Esophagus squamous epithelium (tissue), 5 donors: ENCODE data around the gene IGSF10. TPM values are rescaled to one million over a fixed set of nuclear protein-coding genes. Genes with fewer than 3 reads are reported as not detected.
A peak's percentile ranks its signal among the peaks of the same experiment; 100 is the strongest.

Source experiments
- DNase-seq: peaks from one replicate; lab custom pipeline; 2025; lab: John Stamatoyannopoulos, UW
- H3K27ac ChIP-seq, 4 donors: fragments of 200-600 bp; sonication (generic); one replicate each; pipeline ENCODE4 v1.5.1; 2016 to 2019; ENCODE audit warnings: mild to moderate bottlenecking in 1 of 4
- H3K27me3 ChIP-seq, 4 donors: fragments of 200-600 bp; sonication (generic); 1 replicate in 3 of 4; 2 replicates in 1 of 4; pipeline versions ENCODE4 v1.5.1 to v1.6.0; 2017 to 2021; ENCODE audit warnings: antibody characterized with exemption in 1 of 4
- H3K36me3 ChIP-seq, 3 donors: fragments of 200-600 bp; sonication (generic); one replicate each; pipeline ENCODE4 v1.5.1; 2016 to 2019
- H3K4me1 ChIP-seq, 3 donors: fragments of 200-600 bp; sonication (generic); one replicate each; pipeline ENCODE4 v1.5.1; 2017 to 2019
- H3K4me3 ChIP-seq, 4 donors: fragments of 200-600 bp; sonication (generic); 1 replicate in 3 of 4; 2 replicates in 1 of 4; pipeline ENCODE4 v1.5.1; 2016 to 2019; ENCODE audit warnings: mild to moderate bottlenecking in 2 of 4, moderate library complexity in 1 of 4
- H3K9me3 ChIP-seq, 3 donors: fragments of 200-600 bp; sonication (generic); one replicate each; pipeline ENCODE4 v1.5.1; 2016 to 2019
- POLR2A ChIP-seq, 4 donors: fragments of 450-650 bp; IDR thresholded peaks; one replicate each; pipeline ENCODE4 v1.6.1; 2017; ENCODE audit warnings: antibody characterized with exemption in 4 of 4, mild to moderate bottlenecking in 4 of 4, moderate library complexity in 3 of 4
- WGBS, 2 donors: methylation state at CpG; one replicate each; pipeline ENCODE4 v1.1.5; 2018; 5-methylcytosine and 5-hydroxymethylcytosine counted together
- intact Hi-C: fragments of 100-400 bp; cut with DNase I; formaldehyde crosslinking; loops from one replicate; pipeline ENCODE4 v1.15.0; 2022
- total RNA-seq, 4 donors: library from RNA; depleted of rRNA; stranded (reverse); fragments of >200 nt; gene quantifications; one replicate each; pipeline ENCODE4 v1.1.0, GENCODE V29; 2016
- TF ChIP-seq, protein P1 (sequence below), 6 experiments: fragments of 450-650 bp in 4 of 6; fragments of 200-600 bp in 2 of 6; sonication (generic) in 2 of 6; IDR thresholded peaks; one replicate each; pipeline ENCODE4 v1.5.1; 2016 to 2019; ENCODE audit warnings: antibody characterized with exemption in 6 of 6, mild to moderate bottlenecking in 4 of 6, moderate library complexity in 4 of 6
- donor health status: DM: yes; HTN: yes; CAD: no.

The IGSF10 gene
- total RNA-seq, 4 donors from 2014 or later, result 0.45 to 10.7 (median 1.3) TPM

GRCh38 chr3:151460228-151460627 lies 633 bp downstream of the IGSF10 start:
- peak overlapping the region in 2 of 4 donors; percentile 3 to 30 for H3K27ac ChIP-seq
- no peaks in the 10 kb centered on the region for H3K36me3 ChIP-seq
- peaks cover 0 to 10% (median 0%) of the 10 kb centered on the region in 4 donors for H3K27me3 ChIP-seq
- no peak for TF ChIP-seq POLR2A (IDR thresholded peaks at IDR 0.05)
- TF ChIP-seq, protein P1, sequence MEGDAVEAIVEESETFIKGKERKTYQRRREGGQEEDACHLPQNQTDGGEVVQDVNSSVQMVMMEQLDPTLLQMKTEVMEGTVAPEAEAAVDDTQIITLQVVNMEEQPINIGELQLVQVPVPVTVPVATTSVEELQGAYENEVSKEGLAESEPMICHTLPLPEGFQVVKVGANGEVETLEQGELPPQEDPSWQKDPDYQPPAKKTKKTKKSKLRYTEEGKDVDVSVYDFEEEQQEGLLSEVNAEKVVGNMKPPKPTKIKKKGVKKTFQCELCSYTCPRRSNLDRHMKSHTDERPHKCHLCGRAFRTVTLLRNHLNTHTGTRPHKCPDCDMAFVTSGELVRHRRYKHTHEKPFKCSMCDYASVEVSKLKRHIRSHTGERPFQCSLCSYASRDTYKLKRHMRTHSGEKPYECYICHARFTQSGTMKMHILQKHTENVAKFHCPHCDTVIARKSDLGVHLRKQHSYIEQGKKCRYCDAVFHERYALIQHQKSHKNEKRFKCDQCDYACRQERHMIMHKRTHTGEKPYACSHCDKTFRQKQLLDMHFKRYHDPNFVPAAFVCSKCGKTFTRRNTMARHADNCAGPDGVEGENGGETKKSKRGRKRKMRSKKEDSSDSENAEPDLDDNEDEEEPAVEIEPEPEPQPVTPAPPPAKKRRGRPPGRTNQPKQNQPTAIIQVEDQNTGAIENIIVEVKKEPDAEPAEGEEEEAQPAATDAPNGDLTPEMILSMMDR (IDR thresholded peaks at IDR 0.05), result no peak
- intact Hi-C loops, result no loop called here
- peaks cover 0 to 13% (median 0%) of the 10 kb centered on the region in 3 donors for H3K4me1 ChIP-seq
- no peaks in the 10 kb centered on the region for H3K9me3 ChIP-seq
- WGBS, 2 donors, result 34 to 57% methylated on average over 2 of the region's 2 CpGs
- peak overlapping the region in 3 of 4 donors; percentile 50 to 75 (median 52) for H3K4me3 ChIP-seq
- DNase-seq, result no peak

DNA sequence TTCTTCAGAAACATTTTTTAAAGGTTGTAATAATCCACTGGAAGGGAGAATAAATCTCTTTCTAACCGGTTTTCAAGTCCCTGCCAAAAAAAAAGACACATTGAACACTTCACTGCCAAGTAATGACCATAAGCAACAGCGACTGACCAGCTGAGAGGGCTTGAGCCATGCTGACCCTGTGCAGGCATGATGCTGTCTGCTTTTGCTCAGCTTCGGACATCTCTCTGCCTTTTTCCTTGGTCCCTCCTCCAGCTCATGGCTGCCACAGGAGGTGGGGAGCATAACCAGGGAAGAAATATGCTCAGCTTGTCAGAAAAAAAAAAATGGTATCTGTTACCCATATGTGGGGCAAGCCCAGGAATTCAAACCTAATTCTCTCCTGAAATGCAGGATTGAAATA lies 1.5 kb downstream of the IGSF10 start:
- DNase-seq, result no peak
- intact Hi-C loops, result no loop called here
- TF ChIP-seq, protein P1 (IDR thresholded peaks at IDR 0.05), result no peak
- no peak for TF ChIP-seq POLR2A (IDR thresholded peaks at IDR 0.05)
- WGBS, 2 donors, result 42 to 52% methylated on average over 3 of the region's 3 CpGs
- H3K27me3 ChIP-seq, result peaks cover 0 to 10% (median 0%) of the 10 kb centered on the region in 4 donors
- no peaks in the 10 kb centered on the region for H3K36me3 ChIP-seq
- no peak overlapping the region for H3K27ac ChIP-seq
- H3K9me3 ChIP-seq, result no peaks in the 10 kb centered on the region
- H3K4me1 ChIP-seq, result peaks cover 0 to 13% (median 0%) of the 10 kb centered on the region in 3 donors
- H3K4me3 ChIP-seq, result no peak overlapping the region

GRCh38 chr3:151456065-151456464 lies 4.8 kb downstream of the IGSF10 start:
- no peak overlapping the region for H3K4me3 ChIP-seq
- WGBS, 2 donors, result 91 to 93% methylated on average over 3 of the region's 3 CpGs
- no peaks in the 10 kb centered on the region for H3K9me3 ChIP-seq
- TF ChIP-seq POLR2A (IDR thresholded peaks at IDR 0.05), result no peak
- TF ChIP-seq, protein P1 (IDR thresholded peaks at IDR 0.05), result no peak
- DNase-seq, result no peak
- H3K4me1 ChIP-seq, result peaks cover 0 to 14% (median 0%) of the 10 kb centered on the region in 3 donors
- H3K36me3 ChIP-seq, result no peaks in the 10 kb centered on the region
- H3K27ac ChIP-seq, result no peak overlapping the region
- H3K27me3 ChIP-seq, result peaks cover 0 to 4% (median 0%) of the 10 kb centered on the region in 4 donors
- intact Hi-C loops, result no loop called here

- 17 to 58% methylated on average over 2 of the region's 2 CpGs for WGBS, 2 donors
- Histone ChIP-seq H3K4me3 (no peak overlapping the region), H3K36me3 (peaks cover 0 to 5% (median 0%) of the 10 kb centered on the region in 3 donors), H3K4me1 (peaks cover 0 to 3% (median 0%) of the 10 kb centered on the region in 3 donors), H3K9me3 (no peaks in the 10 kb centered on the region), H3K27ac (no peak overlapping the region), H3K27me3 (no peaks in the 10 kb centered on the region)
- DNase-seq, result no peak
- no peak for TF ChIP-seq POLR2A (IDR thresholded peaks at IDR 0.05)
- TF ChIP-seq, protein P1 (IDR thresholded peaks at IDR 0.05), result no peak
- intact Hi-C loops, result no loop called here
Measured at GRCh38 chr3:151452841-151453240, 8.0 kb downstream of the IGSF10 start.

DNA sequence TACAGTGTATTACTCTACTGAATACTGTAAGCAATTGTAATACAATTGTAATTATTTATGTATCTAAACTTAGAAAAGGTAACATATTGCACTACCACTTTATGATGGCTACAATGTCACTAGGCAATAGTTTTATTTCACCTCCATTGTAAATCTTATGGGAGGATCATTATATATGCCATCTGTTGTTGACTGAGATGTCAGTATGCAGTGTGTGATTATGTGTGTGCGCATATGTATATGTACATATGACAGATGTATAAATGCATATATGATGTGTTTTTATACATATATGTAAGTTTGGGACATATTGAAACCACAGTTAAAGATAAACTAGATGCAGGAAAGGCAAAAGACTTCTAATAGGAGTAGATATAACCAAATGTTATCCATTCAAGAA lies 8.5 kb downstream of the IGSF10 start:
- Histone ChIP-seq H3K4me3 (no peak overlapping the region), H3K27me3 (no peaks in the 10 kb centered on the region)
- DNase-seq, result no peak

More for the DNA sequence above, 8.5 kb downstream of the IGSF10 start:
- no peaks in the 10 kb centered on the region for H3K9me3 ChIP-seq
- H3K27ac ChIP-seq, result no peak overlapping the region
- H3K36me3 ChIP-seq, result peaks cover 0 to 5% (median 0%) of the 10 kb centered on the region in 3 donors
- intact Hi-C loops, result no loop called here
- TF ChIP-seq, protein P1 (IDR thresholded peaks at IDR 0.05), result no peak
- TF ChIP-seq POLR2A (IDR thresholded peaks at IDR 0.05), result no peak
- 5 to 33% methylated on average over 1 of the region's 1 CpG for WGBS, 2 donors
- peaks cover 0 to 3% (median 0%) of the 10 kb centered on the region in 3 donors for H3K4me1 ChIP-seq
